ENCODE measurements around the gene GFI1B.

DNA sequence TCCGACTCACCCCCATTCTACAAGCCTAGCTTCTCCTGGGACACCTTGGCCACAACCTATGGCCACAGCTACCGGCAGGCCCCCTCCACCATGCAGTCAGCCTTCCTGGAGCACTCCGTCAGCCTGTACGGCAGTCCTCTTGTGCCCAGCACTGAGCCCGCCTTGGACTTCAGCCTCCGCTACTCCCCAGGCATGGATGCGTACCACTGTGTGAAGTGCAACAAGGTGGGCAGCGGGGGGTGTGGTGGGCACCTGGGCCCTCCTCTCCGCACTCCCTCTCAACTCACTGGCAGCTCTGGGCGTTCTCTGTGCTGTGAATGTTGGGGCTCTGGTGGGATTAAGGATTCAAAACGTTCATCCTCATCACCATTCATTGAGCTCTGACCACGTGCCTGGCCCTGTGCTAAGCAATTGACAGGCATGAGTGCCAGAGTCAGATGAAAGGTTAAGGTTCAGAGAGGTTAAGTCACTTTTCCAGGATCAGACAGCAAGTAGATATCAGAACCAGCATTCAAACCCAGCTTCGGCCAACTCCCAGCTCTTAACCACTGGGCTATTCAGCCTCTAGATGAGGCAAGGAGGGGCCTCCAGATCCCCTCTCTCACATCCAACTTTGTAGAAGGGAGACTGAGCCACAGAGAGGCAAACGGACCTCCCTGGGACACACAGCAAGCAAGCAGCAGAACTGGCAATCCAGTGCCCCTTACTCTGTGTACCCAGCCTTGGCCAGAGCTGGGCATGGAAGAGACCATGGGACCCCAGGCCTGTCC lies 9.9 kb downstream of the GFI1B start:
- TF ChIP-seq, protein P1, sequence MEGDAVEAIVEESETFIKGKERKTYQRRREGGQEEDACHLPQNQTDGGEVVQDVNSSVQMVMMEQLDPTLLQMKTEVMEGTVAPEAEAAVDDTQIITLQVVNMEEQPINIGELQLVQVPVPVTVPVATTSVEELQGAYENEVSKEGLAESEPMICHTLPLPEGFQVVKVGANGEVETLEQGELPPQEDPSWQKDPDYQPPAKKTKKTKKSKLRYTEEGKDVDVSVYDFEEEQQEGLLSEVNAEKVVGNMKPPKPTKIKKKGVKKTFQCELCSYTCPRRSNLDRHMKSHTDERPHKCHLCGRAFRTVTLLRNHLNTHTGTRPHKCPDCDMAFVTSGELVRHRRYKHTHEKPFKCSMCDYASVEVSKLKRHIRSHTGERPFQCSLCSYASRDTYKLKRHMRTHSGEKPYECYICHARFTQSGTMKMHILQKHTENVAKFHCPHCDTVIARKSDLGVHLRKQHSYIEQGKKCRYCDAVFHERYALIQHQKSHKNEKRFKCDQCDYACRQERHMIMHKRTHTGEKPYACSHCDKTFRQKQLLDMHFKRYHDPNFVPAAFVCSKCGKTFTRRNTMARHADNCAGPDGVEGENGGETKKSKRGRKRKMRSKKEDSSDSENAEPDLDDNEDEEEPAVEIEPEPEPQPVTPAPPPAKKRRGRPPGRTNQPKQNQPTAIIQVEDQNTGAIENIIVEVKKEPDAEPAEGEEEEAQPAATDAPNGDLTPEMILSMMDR (IDR thresholded peaks at IDR 0.05 in 4 of 5, conservative IDR thresholded peaks at IDR 0.05 in 1 of 5), result no peak
- TF ChIP-seq POLR2A (IDR thresholded peaks at IDR 0.05), result no peak
